T-helper 2 cell (primary cell): Measurements from ENCODE around the gene RAC2.

Experiments
- DNase-seq, 5 experiments: peaks; one replicate each; pipeline versions ENCODE4 v3.0.0 to v3.0.0-alpha.2; 2012 to 2022

RAC2 gene

DNA sequence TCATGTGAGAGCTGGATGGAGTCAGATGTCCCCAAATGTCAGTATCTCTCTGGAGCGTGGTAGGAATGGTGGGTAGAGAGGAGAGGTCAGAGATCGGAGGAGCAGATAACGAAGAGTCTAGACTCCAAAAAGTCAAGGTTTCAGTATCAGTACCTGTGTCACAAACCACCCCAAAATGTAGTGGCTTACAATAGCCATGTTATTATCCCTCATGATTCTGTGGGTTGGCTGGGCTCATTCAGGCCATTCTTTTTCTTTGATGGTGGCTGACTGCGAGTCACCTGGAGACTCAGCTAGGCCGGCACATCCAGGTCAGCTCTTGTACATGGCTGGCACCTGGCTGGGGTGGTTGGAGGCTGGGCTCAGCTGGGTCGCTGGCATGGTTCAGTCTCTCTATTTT lies 24.5 kb downstream of the RAC2 start:
- peak in 1 of 5 experiments; percentile 50 for DNase-seq

- peak in 4 of 5 experiments; percentile 53 to 86 (median 76) for DNase-seq
These were observed 25.2 kb downstream of the RAC2 start for GRCh38 chr22:37218771-37219411.

- no peak for DNase-seq
These were observed 25.7 kb downstream of the RAC2 start for GRCh38 chr22:37218399-37218770.

- no peak for DNase-seq
These were observed 28.2 kb downstream of the RAC2 start for GRCh38 chr22:37215890-37216289.

GRCh38 chr22:37214731-37215030 lies 29.4 kb downstream of the RAC2 start:
- DNase-seq, result no peak

- no peak for DNase-seq
These were observed 29.9 kb downstream of the RAC2 start for GRCh38 chr22:37213941-37214730.

- peak in 1 of 5 experiments; percentile 2 for DNase-seq
These were observed 30.7 kb downstream of the RAC2 start for GRCh38 chr22:37213218-37213855.

GRCh38 chr22:37212174-37212906 lies 31.7 kb downstream of the RAC2 start, which contains the start of gene SSTR3:
TSS of gene SSTR3 (minus strand) at chr22:37212477. CDS start at chr22:37207803, 4,674 bp downstream.
- no peak for DNase-seq

GRCh38 chr22:37211866-37212173 lies 32.2 kb downstream of the RAC2 start:
- DNase-seq, result peak in 1 of 5 experiments; percentile 1

- peak in 1 of 5 experiments; percentile 2 for DNase-seq
These were observed 32.8 kb downstream of the RAC2 start for GRCh38 chr22:37211075-37211865.

DNA sequence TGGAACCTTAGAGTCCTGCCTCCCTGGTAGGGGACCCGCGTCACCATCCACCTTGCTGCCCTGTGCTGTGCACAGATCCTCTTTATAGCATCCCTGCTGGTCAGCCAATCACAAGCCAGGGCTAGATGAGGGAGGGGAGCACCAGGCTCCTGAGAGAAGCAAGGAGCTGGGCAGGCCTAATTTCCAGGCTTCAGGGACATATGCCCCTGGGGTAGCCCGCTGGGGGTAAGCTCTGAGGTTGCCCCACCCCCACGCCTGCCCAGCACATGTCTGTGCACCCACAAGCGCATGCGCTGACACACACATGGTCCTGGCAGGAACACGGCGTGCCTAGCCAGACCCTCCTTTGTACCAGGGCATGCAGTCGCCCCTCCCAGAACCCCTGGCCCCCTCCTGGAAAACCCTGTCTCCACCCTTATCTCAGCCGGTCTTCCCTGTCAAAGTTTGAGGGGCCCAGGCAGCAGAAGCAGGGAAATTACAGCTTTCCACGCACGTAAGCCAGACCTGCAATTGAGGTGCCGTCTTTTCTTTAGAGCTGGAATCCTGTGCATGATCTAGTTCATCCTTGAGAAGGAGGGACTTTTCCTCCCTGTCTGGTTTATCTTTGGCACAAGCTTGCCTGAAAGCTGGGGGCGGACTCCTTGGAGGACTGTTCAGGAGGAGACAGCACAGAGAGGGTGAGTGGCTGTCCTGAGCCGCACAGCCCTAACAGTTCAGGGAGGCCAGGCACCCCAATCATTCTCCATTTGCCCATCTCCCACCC lies 33.8 kb downstream of the RAC2 start:
- no peak for DNase-seq

DNA sequence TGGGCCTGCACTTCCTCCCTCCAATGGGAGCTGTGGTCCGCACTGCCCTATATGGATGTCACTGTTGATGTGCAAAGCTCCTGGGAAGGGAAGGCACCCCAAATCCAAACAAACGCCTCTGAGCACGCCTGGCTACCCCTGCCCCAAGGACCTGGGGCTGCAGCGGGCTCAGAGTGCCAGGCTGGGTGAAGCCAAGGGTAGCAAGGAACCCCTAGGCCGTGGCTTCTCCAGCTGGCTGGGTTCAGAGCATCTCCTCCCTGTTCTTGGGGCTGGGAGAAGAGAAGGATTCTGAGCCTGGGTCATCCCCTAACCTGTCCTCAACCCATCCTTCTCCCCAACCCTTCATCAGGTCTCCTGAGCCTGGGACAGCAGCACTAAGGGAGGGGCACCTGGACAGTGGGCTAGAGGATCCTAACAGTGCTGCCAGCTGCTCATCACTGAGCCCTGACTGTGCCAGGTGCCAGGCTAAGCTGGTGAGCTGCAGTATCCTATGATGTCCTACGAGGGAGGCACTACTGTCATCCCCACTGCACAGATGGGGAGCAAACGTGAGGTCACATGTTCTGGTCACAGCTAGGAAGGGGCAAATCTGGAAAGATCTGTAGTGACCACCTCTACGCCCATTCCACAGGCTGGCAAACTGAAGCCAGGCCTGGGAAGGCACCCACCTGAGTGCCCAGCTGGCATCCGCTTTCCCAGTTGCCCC lies 34.8 kb downstream of the RAC2 start:
- peak in 1 of 5 experiments; percentile 1 for DNase-seq

- DNase-seq, result peak in 1 of 5 experiments; percentile 2
These were observed 35.5 kb downstream of the RAC2 start for GRCh38 chr22:37208401-37209139.

DNA sequence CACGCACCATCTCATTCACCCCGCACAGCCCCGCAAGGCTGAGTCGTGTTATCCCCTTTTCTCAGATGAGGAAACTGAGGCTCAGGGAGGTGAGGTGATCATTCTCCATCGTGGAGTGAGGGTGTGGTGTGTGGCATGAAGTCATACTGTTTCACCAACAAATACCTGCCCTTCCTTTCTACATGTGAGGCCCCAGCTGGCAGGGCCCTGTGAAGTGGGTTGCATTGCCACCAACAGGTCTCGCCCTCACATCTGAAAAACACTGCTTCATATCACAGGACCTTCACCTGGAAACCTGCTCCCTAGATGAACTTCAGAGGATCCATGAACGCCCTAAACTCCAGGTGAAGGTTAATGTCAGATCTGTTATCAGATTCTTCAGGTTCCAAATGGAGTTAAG lies 36.1 kb downstream of the RAC2 start:
- peak in 1 of 5 experiments; percentile 3 for DNase-seq

DNA sequence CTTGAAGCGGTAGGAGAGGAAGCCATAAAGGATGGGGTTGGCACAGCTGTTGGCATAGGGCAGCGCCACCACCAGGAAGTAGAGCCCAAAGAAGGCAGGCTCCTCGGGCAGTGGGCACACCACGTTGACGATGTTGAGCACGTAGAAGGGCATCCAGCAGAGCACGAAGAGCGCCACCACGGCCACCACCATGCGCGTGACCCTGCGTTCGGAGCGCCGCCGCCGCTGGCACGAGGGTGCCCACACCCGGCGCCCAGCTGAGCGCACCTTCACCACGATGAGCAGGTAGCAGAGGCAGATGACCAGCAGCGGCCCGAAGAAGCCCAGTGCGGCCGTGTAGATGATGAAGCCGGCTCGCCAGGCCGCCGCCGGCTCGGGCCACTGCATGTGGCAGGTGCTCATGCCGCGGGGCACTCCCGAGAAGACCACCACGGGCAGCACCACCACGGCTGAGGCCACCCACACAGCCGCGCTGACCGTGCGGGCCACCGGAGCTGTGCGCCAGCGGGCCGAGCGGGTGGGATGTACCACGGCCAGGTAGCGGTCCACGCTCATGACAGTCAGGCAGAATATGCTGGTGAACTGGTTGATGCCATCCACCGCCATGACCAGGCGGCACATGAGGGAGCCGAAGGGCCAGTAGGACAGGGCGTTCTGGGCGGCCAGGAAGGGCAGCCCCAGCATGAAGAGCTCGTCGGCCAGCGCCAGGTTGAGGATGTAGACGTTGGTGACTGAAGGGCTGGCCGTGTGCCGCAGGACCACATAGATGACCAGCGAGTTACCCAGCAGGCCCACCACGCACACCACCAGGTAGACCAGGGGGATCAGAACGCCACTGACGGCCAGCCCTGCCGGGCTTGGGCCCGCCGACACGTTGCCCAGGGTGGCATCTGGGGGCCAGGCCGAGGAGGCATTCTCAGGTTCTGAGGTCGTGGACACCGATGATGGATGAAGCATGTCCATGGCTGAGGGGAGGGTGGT lies 36.9 kb downstream of the RAC2 start:
- peak in 1 of 5 experiments; percentile 2 for DNase-seq

DNA sequence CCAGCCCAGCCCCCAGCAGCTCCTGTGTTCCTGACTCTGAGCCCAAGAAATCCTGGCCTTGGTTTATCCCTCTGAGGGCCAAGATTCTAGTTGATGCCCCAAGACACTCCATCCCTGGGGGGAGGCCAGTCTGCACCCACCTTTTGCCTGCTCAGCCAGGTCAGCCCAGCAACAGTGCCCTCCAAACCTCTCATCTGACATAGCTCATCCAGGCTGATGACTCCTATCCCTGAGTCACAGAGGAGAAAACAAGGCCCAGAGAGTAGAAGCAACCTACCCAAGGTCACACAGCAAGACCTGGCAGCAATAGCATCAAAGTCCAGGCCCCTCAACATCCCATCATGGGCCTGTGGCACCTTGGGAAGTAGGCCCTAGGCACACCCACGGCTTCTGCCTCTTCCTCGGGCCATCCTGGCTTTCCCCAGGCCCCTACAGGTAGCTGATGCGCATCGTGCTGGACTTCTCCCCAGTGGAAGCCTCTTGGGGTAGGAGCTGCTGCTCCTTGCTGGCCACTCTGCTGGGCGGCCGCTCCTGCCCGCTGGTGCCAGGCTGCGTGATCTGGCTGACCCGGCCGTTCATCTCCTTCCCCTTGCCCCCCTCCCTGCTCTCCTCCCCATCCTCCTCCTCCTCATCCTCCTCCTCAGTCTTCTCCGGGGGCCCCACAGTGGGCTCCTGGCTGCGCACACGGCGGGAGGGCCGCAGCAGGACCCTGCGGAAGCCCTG lies 37.8 kb downstream of the RAC2 start:
- no peak for DNase-seq

- DNase-seq, result no peak
These were observed 39.0 kb downstream of the RAC2 start for GRCh38 chr22:37205046-37205445.

DNA sequence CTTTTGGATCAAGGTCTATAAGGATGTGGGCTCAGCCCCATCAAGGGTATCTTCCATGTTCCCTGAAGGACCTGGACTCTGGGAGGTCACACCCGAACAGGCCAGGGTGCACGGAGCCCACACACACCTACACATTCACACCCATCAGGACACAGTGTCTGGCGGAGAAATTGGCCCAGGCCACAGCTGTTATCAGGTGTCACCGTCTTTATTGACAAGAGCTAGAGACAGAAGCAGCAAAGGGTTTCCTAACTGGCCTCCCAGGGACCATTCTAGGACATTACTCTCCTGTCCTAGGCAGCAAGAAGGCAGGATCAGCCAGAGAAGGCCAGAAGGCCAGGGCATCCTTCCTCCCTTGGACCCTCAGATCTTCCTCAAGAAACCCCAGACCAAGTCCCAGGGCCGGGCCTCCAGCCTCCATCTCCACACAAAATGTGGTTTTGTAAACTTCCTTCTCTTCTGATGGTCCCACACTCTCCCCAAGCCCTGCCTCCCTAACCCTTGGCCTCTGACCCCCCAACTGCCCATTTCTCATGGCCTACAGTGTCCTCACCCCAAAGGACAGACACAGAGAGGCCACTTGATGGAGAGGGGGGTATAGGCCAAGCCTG lies 39.9 kb downstream of the RAC2 start:
- no peak for DNase-seq
